HL-60 (cell line): ENCODE results near the gene TGFB1I1.

Experiments
- GABPA ChIP-seq: IDR thresholded peaks from 2 replicates; pipeline ENCODE4 v1.6.1; 2012; ENCODE audit warnings: low read depth
- POLR2AphosphoS5 ChIP-seq: IDR thresholded peaks from 2 replicates; pipeline ENCODE4 v1.6.1; 2012; ENCODE audit warnings: low read depth
- TF ChIP-seq, protein P1 (sequence below): IDR thresholded peaks from one replicate; pipeline ENCODE4 v1.5.1; 2011; ENCODE audit warnings: low read length, control low read depth, inconsistent platforms; ENCODE audit not compliant: insufficient read depth
- TF ChIP-seq, protein P2 (sequence below): IDR thresholded peaks from 2 replicates; pipeline ENCODE4 v1.6.1; 2012; ENCODE audit warnings: low read depth; ENCODE audit not compliant: insufficient replicate concordance

DNA sequence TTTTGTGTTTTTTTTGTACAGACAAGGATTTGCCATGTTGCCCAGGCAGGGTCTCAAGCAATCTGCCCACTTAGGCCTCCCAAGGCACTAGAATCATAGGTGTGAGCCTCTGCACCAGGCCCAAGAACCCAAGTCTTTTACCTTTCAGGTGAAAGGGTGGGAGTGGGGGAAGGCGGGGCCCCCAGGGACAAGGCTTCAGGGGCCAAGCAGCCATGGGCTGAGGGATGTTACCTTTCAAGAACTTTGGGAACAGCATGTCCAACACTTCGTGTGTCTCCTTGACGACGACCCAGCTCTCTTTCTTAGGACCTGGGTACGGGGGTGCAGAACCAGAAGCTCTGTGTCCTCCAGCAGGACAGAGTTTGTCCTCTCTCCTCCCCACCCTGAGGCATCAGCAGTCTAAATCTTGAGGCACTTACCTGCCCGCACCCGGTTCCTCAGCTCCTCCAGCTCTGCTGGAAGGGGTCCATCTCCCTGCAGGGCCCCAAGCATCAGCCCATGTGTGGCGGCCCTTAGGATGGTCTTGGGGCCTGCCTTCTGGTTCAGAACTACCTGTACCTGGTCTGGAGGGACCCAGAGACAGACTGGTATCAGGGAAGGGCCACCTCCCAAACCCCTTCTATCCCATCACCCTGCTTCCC, 19.9 kb downstream of the TGFB1I1 start:
- TF ChIP-seq, protein P1, sequence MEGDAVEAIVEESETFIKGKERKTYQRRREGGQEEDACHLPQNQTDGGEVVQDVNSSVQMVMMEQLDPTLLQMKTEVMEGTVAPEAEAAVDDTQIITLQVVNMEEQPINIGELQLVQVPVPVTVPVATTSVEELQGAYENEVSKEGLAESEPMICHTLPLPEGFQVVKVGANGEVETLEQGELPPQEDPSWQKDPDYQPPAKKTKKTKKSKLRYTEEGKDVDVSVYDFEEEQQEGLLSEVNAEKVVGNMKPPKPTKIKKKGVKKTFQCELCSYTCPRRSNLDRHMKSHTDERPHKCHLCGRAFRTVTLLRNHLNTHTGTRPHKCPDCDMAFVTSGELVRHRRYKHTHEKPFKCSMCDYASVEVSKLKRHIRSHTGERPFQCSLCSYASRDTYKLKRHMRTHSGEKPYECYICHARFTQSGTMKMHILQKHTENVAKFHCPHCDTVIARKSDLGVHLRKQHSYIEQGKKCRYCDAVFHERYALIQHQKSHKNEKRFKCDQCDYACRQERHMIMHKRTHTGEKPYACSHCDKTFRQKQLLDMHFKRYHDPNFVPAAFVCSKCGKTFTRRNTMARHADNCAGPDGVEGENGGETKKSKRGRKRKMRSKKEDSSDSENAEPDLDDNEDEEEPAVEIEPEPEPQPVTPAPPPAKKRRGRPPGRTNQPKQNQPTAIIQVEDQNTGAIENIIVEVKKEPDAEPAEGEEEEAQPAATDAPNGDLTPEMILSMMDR: no peak
- TF ChIP-seq POLR2AphosphoS5 (no peak), GABPA (no peak)
- TF ChIP-seq, protein P2, sequence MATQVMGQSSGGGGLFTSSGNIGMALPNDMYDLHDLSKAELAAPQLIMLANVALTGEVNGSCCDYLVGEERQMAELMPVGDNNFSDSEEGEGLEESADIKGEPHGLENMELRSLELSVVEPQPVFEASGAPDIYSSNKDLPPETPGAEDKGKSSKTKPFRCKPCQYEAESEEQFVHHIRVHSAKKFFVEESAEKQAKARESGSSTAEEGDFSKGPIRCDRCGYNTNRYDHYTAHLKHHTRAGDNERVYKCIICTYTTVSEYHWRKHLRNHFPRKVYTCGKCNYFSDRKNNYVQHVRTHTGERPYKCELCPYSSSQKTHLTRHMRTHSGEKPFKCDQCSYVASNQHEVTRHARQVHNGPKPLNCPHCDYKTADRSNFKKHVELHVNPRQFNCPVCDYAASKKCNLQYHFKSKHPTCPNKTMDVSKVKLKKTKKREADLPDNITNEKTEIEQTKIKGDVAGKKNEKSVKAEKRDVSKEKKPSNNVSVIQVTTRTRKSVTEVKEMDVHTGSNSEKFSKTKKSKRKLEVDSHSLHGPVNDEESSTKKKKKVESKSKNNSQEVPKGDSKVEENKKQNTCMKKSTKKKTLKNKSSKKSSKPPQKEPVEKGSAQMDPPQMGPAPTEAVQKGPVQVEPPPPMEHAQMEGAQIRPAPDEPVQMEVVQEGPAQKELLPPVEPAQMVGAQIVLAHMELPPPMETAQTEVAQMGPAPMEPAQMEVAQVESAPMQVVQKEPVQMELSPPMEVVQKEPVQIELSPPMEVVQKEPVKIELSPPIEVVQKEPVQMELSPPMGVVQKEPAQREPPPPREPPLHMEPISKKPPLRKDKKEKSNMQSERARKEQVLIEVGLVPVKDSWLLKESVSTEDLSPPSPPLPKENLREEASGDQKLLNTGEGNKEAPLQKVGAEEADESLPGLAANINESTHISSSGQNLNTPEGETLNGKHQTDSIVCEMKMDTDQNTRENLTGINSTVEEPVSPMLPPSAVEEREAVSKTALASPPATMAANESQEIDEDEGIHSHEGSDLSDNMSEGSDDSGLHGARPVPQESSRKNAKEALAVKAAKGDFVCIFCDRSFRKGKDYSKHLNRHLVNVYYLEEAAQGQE: no peak
